HFFc6 (cell line): ENCODE measurements around the gene EXOSC1. TPM values are rescaled to one million over a fixed set of nuclear protein-coding genes. Genes with fewer than 3 reads are reported as not detected.
A peak's percentile ranks its signal among the peaks of the same experiment; 100 is the strongest.

Source experiments
- DNase-seq: peaks from one replicate; pipeline ENCODE4 v3.0.0-alpha.2; 2018
- H3K27ac Mint-ChIP-seq: 2 replicates; pipeline ENCODE4 v1.8.0; 2020; ENCODE audit warnings: mild to moderate bottlenecking, mixed read lengths
- H3K27me3 Mint-ChIP-seq: 2 replicates; pipeline ENCODE4 v1.8.0; 2021; ENCODE audit warnings: mild to moderate bottlenecking, moderate library complexity, mixed read lengths; ENCODE audit not compliant: insufficient read depth
- H3K36me3 Mint-ChIP-seq: 2 replicates; pipeline ENCODE4 v1.8.0; 2021; ENCODE audit warnings: low read depth, mixed read lengths
- H3K4me1 Mint-ChIP-seq: 2 replicates; pipeline ENCODE4 v1.8.0; 2020; ENCODE audit warnings: low read depth, mixed read lengths
- H3K4me3 Mint-ChIP-seq: 2 replicates; pipeline ENCODE4 v1.8.0; 2020; ENCODE audit warnings: mild to moderate bottlenecking, moderate library complexity, mixed read lengths
- H3K9me3 Mint-ChIP-seq: 2 replicates; pipeline ENCODE4 v1.8.0; 2020; ENCODE audit warnings: mild to moderate bottlenecking, mixed read lengths
- total RNA-seq, 6 experiments: library from RNA; stranded (reverse); fragmentation: NEBNext Ultra II Directional; extraction: Animal tissue kit (Norgen Biotek cat#: 25700); gene quantifications; 2 replicates in 1 of 6; 3 replicates in 5 of 6; pipeline ENCODE4 v1.2.3, GENCODE V29; 2021
- TF ChIP-seq, protein P1 (sequence below): fragments of 200-600 bp; sonication (generic); IDR thresholded peaks from 2 replicates; pipeline ENCODE4 v1.5.0; 2021; ENCODE audit warnings: antibody characterized with exemption, mild to moderate bottlenecking

EXOSC1 gene
- total RNA-seq, 6 experiments from 2014 or later, result 36.2 to 42.8 (median 39.9) TPM

DNA sequence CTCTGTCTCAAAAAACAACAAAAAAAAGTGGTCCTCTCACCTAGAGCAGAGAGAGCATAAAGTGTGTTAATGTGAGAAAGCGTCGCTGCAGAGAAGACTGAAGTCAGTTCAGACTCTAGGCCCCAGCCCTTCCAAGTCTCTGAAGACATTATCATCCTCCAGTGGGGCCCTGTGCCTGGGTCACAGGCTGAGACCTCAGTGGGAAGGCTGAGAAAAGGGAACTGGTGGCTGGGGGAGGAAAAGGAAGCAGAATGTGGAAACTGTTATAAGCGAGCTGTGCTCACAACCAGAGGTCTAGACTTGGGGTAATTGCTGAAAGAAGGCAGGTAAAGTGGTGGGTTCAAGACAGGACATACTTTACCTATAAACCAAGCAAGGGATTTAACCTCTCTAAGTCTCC is 39.7 kb downstream of the EXOSC1 start:
- no peak for DNase-seq
- Mint-ChIP-seq H3K27ac (no peak overlapping the region), H3K27me3 (peaks cover 1% of the 10 kb centered on the region), H3K4me1 (peaks cover under 1% of the 10 kb centered on the region), H3K4me3 (no peak overlapping the region), H3K9me3 (no peaks in the 10 kb centered on the region), H3K36me3 (no peaks in the 10 kb centered on the region)
- TF ChIP-seq, protein P1, sequence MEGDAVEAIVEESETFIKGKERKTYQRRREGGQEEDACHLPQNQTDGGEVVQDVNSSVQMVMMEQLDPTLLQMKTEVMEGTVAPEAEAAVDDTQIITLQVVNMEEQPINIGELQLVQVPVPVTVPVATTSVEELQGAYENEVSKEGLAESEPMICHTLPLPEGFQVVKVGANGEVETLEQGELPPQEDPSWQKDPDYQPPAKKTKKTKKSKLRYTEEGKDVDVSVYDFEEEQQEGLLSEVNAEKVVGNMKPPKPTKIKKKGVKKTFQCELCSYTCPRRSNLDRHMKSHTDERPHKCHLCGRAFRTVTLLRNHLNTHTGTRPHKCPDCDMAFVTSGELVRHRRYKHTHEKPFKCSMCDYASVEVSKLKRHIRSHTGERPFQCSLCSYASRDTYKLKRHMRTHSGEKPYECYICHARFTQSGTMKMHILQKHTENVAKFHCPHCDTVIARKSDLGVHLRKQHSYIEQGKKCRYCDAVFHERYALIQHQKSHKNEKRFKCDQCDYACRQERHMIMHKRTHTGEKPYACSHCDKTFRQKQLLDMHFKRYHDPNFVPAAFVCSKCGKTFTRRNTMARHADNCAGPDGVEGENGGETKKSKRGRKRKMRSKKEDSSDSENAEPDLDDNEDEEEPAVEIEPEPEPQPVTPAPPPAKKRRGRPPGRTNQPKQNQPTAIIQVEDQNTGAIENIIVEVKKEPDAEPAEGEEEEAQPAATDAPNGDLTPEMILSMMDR, result no peak

DNA sequence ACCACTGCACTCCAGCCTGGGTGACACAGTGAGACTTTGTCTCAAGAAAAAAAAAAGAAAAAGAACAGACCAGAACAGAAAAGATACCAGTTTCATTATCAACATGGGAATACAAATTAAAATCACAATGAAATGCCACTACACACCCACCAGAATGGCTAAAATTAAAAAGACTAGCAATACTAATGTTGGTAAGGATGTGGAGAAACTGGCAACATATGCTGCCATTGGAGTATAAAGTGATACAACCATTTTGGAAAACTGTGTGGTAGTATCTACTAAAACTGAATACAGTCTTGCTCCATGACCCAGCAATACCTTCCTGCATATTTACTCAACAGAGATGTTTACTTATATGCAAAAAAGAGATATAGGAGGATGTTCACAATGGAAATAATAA is 41.8 kb downstream of the EXOSC1 start:
- Mint-ChIP-seq H3K9me3 (no peaks in the 10 kb centered on the region), H3K4me3 (no peak overlapping the region), H3K36me3 (no peaks in the 10 kb centered on the region), H3K27ac (no peak overlapping the region), H3K27me3 (peaks cover 1% of the 10 kb centered on the region), H3K4me1 (no peaks in the 10 kb centered on the region)
- TF ChIP-seq, protein P1, result no peak
- DNase-seq, result no peak

GRCh38 chr10:97401455-97401919 is 44.3 kb downstream of the EXOSC1 start:
- Mint-ChIP-seq H3K27me3 (peaks cover 1% of the 10 kb centered on the region), H3K36me3 (0 out of 2 replicates have a peak, but pooled peaks cover under 1% of the 10 kb centered on the region), H3K4me3 (peak overlapping the region; percentile 94), H3K4me1 (no peaks in the 10 kb centered on the region), H3K9me3 (no peaks in the 10 kb centered on the region), H3K27ac (peak overlapping the region; percentile 96)
- TF ChIP-seq, protein P1, result no peak
- DNase-seq, result no peak

DNA sequence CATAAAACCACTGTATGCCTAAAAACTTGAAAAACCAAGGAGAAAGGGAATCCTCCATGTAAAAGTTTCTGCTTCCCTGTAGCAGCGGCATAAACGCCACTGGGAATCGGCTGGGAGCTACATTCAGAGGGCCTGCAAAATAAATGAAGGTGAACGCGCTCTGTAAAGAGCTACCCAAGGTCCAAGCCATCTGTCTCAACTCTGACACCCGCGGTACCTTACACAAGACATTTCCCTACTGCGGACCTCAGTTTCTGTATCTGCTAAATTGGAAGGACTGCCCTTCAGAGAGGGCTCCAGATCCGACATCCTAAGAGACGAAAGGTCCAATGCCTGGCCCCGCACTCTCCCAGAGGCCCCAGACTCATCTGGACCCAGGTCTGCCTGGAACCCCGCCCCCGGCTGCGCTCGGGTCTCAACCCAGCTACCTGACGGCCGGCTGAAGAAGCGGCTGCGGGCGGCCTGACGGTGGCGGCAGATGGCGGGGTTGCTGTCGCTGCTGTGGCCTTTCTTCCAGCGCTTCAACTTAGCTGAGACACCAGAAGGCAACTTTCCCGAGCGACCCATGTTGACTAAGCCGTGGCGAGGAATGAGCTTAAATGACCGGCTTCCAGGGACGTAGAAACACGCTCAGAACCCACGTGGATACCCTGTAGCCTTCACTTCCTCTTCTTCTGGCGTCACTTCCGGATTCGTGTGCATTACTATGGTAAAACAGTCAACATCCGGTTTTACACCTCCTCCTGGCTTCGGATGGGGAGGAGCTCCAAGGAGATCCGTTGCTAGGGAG is 44.9 kb downstream of the EXOSC1 start, which contains the start of gene RRP12:
Gene RRP12, minus strand, starts transcription at position 676 of the 790 bp plus-strand sequence. Its CDS starts 109 bp downstream, at position 567.
- TF ChIP-seq, protein P1, result peak; percentile 34; the same call in 1 of the 2 replicates
- no peaks in the 10 kb centered on the region for H3K4me1 Mint-ChIP-seq
- H3K27me3 Mint-ChIP-seq, result peaks cover 1% of the 10 kb centered on the region
- peak; percentile 99 for DNase-seq
- peaks cover 6% of the 10 kb centered on the region; the same call in 1 of the 2 replicates for H3K36me3 Mint-ChIP-seq
- no peaks in the 10 kb centered on the region for H3K9me3 Mint-ChIP-seq
- H3K4me3 Mint-ChIP-seq, result peak within 1 kb of the TSS; percentile 94
- H3K27ac Mint-ChIP-seq, result peak within 1 kb of the TSS; percentile 96

DNA sequence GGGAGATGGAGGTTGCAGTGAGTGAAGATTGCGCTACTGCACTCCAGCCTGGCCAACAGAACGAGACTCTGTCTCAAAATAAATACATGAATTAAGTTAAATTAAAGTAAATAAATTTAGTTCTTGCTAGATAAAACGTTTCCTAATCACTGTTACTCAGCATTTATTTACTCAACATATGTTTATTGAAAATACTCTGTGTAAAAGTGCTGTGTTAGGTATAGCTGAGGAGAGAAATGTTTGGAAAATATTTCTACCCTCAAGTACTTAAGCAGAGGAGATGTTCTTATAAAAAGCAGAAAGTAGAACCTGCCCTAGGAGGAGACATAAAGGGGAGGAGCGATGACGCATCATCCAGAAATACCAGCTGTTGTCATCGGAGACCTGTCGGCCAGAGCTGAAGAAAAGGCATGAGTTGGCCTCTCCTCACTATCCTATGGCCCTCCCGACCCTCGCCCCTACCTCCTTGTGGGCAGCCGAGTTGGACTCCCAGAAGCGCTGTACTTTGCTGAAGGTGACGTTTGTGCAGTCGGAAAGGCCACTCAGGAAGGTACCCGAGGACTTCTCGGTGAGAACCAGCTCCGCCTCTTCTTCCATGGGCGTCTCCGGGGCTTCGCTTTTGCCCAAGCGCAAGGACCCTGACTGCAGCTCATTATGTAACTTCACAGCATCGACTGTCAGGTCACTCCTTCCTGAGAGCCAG is 45.8 kb downstream of the EXOSC1 start:
- Mint-ChIP-seq H3K9me3 (no peaks in the 10 kb centered on the region), H3K27me3 (peaks cover 1% of the 10 kb centered on the region), H3K4me3 (peak overlapping the region; percentile 94), H3K27ac (peak overlapping the region; percentile 96), H3K36me3 (peaks cover 7% of the 10 kb centered on the region; the same call in 1 of the 2 replicates), H3K4me1 (no peaks in the 10 kb centered on the region)
- TF ChIP-seq, protein P1, result no peak
- DNase-seq, result peak; percentile 68
